PFSK-1 (cell line): ENCODE results near the gene ZHX3.

ENCODE experiments used
- POLR2AphosphoS5 ChIP-seq: IDR thresholded peaks from 2 replicates; pipeline ENCODE4 v1.6.1; 2012; ENCODE audit warnings: low read depth, mild to moderate bottlenecking, control low read depth, low read length, moderate library complexity
- SIN3A ChIP-seq: IDR thresholded peaks from 2 replicates; pipeline ENCODE4 v1.6.1; 2012; ENCODE audit warnings: mild to moderate bottlenecking, low read length, moderate library complexity, borderline replicate concordance; ENCODE audit not compliant: insufficient read depth
- TF ChIP-seq, protein P1 (sequence below), 2 experiments: IDR thresholded peaks; 2 replicates each; pipeline versions ENCODE4 v1.6.1 to v1.8.0; 2011 to 2012; ENCODE audit warnings: low read depth in 2 of 2, low read length in 2 of 2, control low read depth in 1 of 2, inconsistent platforms in 1 of 2, mild to moderate bottlenecking in 1 of 2, moderate library complexity in 1 of 2; ENCODE audit not compliant: insufficient read depth in 1 of 2

DNA sequence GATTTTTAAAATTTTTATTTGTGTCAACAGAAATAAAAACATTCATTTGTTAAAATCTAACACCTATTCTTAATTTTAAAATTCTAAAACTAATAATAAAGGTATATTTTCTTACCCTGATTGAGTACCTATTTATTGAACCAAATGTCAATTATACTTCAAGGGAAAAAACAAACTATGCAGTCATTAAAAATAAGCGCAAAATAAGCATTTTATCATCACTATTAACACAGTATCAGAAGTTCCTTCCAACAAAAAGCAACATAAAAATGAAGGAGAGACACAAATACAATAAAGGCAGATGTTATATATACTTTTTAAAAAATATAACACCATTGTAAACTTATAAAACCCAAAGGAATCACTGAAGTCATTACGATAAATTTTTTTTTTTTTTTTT lies 52.7 kb downstream of the ZHX3 start:
- TF ChIP-seq, protein P1, sequence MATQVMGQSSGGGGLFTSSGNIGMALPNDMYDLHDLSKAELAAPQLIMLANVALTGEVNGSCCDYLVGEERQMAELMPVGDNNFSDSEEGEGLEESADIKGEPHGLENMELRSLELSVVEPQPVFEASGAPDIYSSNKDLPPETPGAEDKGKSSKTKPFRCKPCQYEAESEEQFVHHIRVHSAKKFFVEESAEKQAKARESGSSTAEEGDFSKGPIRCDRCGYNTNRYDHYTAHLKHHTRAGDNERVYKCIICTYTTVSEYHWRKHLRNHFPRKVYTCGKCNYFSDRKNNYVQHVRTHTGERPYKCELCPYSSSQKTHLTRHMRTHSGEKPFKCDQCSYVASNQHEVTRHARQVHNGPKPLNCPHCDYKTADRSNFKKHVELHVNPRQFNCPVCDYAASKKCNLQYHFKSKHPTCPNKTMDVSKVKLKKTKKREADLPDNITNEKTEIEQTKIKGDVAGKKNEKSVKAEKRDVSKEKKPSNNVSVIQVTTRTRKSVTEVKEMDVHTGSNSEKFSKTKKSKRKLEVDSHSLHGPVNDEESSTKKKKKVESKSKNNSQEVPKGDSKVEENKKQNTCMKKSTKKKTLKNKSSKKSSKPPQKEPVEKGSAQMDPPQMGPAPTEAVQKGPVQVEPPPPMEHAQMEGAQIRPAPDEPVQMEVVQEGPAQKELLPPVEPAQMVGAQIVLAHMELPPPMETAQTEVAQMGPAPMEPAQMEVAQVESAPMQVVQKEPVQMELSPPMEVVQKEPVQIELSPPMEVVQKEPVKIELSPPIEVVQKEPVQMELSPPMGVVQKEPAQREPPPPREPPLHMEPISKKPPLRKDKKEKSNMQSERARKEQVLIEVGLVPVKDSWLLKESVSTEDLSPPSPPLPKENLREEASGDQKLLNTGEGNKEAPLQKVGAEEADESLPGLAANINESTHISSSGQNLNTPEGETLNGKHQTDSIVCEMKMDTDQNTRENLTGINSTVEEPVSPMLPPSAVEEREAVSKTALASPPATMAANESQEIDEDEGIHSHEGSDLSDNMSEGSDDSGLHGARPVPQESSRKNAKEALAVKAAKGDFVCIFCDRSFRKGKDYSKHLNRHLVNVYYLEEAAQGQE (IDR thresholded peaks at IDR 0.05; ENCODE audit: insufficient read depth in 1 of 2, low read depth in 2 of 2, low read length in 2 of 2) = no peak
- TF ChIP-seq POLR2AphosphoS5 (no peak), SIN3A (no peak)
